GM23338 (cell line): ENCODE data around the gene CACTIN. TPM values are rescaled to one million over a fixed set of nuclear protein-coding genes. Genes with fewer than 3 reads are reported as not detected.

Experiments used
- polyA plus RNA-seq: library from polyadenylated mRNA; unstranded; fragments of >200 nt; fragmentation: Nextera tagmentation; extraction: Ambion mirVana; gene quantifications from 2 replicates; pipeline ENCODE4 v1.2.1, GENCODE V29; 2016
- small RNA-seq: library from RNA; depleted of rRNA; stranded (forward); fragments of <200 nt; gene quantifications from one replicate; pipeline ENCODE3, GENCODE V24; 2014; ENCODE audit warnings: low replicate concordance
- total RNA-seq: library from RNA; depleted of rRNA; stranded (reverse); fragments of >200 nt; shearing (Covaris generic); gene quantifications from 2 replicates; pipeline ENCODE4 v1.2.3, GENCODE V29; 2014; rRNA removed

The CACTIN gene
- total and polyA plus RNA-seq, 2 experiments from 2014 or later, result 14.3 to 47.4 TPM

Small RNA genes within 50 kb of the gene (small RNA-seq; reads per million reads assigned to genes)
- gene AC005786.1, result not detected

Other genes starting within 250 kb of the CACTIN start
- gene SMIM24, start 146.3 kb downstream of the CACTIN start, total RNA-seq, result 4.7 and 5.0 TPM in 2 replicates
- gene SMIM24, start 146.3 kb downstream of the CACTIN start, polyA plus RNA-seq, result 19.0 and 21.5 TPM in 2 replicates
- not detected in 2 replicates for gene SMIM44, start 143.3 kb downstream of the CACTIN start, total RNA-seq
- gene SMIM44, start 143.3 kb downstream of the CACTIN start, polyA plus RNA-seq, result not detected in 2 replicates
- gene DOHH, start 126.1 kb downstream of the CACTIN start, total RNA-seq, result 34.1 and 34.7 TPM in 2 replicates
- 19.0 TPM in 2 replicates for gene DOHH, start 126.1 kb downstream of the CACTIN start, polyA plus RNA-seq
- 38.4 and 39.2 TPM in 2 replicates for gene FZR1, start 120.5 kb downstream of the CACTIN start, total RNA-seq
- gene FZR1, start 120.5 kb downstream of the CACTIN start, polyA plus RNA-seq, result 12.9 and 16.1 TPM in 2 replicates
- not detected in 2 replicates for gene TEKTIP1, start 87.6 kb downstream of the CACTIN start, total RNA-seq
- gene TEKTIP1, start 87.6 kb downstream of the CACTIN start, polyA plus RNA-seq, result 0.50 TPM in 1 of 2 replicates, not detected in the other
- 75.5 and 91.1 TPM in 2 replicates for gene MFSD12, start 69.2 kb downstream of the CACTIN start, total RNA-seq
- 35.3 and 36.1 TPM in 2 replicates for gene MFSD12, start 69.2 kb downstream of the CACTIN start, polyA plus RNA-seq
- gene HMG20B, start 53.8 kb downstream of the CACTIN start, total RNA-seq, result 107 and 130 TPM in 2 replicates
- gene HMG20B, start 53.8 kb downstream of the CACTIN start, polyA plus RNA-seq, result 74.1 and 77.8 TPM in 2 replicates
- gene GIPC3, start 41.3 kb downstream of the CACTIN start, total RNA-seq, result 0.59 and 1.6 TPM in 2 replicates
- gene GIPC3, start 41.3 kb downstream of the CACTIN start, polyA plus RNA-seq, result 0.26 and 0.48 TPM in 2 replicates
- gene TBXA2R, start 19.9 kb downstream of the CACTIN start, total RNA-seq, result 0.73 and 0.82 TPM in 2 replicates
- 0.42 and 0.47 TPM in 2 replicates for gene TBXA2R, start 19.9 kb downstream of the CACTIN start, polyA plus RNA-seq
- gene PIP5K1C, start 73.7 kb upstream of the CACTIN start, total RNA-seq, result 35.2 and 46.7 TPM in 2 replicates
- gene PIP5K1C, start 73.7 kb upstream of the CACTIN start, polyA plus RNA-seq, result 11.8 and 13.5 TPM in 2 replicates
- gene TJP3, start 81.6 kb upstream of the CACTIN start, total RNA-seq, result 19.8 and 23.9 TPM in 2 replicates
- gene TJP3, start 81.6 kb upstream of the CACTIN start, polyA plus RNA-seq, result 14.1 and 18.2 TPM in 2 replicates
- 31.8 and 56.1 TPM in 2 replicates for gene APBA3, start 134.9 kb upstream of the CACTIN start, total RNA-seq
- gene APBA3, start 134.9 kb upstream of the CACTIN start, polyA plus RNA-seq, result 16.6 and 17.2 TPM in 2 replicates
- gene MRPL54, start 135.9 kb upstream of the CACTIN start, total RNA-seq, result 29.7 and 47.3 TPM in 2 replicates
- 89.9 and 93.1 TPM in 2 replicates for gene MRPL54, start 135.9 kb upstream of the CACTIN start, polyA plus RNA-seq
- not detected in 2 replicates for gene RAX2, start 145.4 kb upstream of the CACTIN start, total RNA-seq
- gene RAX2, start 145.4 kb upstream of the CACTIN start, polyA plus RNA-seq, result 0.13 TPM in 1 of 2 replicates, not detected in the other
- 21.4 and 30.3 TPM in 2 replicates for gene MATK, start 159.6 kb upstream of the CACTIN start, total RNA-seq
- 13.4 and 14.1 TPM in 2 replicates for gene MATK, start 159.6 kb upstream of the CACTIN start, polyA plus RNA-seq
- gene ZFR2, start 242.2 kb upstream of the CACTIN start, total RNA-seq, result 13.5 and 15.8 TPM in 2 replicates
- 25.4 and 31.3 TPM in 2 replicates for gene ZFR2, start 242.2 kb upstream of the CACTIN start, polyA plus RNA-seq